Measurements from ENCODE around the gene SFTPA2.
"Not testable (repeated sequence)": the region's sequence is repeated elsewhere in the genome, so short reads cannot be mapped to it uniquely, and the experiment has no call there.

The SFTPA2 gene

GRCh38 chr10:79560160-79560709 is at the start of gene SFTPA2:
SFTPA2 (minus strand) TSS chr10:79560407; CDS start chr10:79559483, 924 bp downstream.
- Histone ChIP-seq H3K36me3 (no peaks in the 10 kb centered on the region), H3K27me3 (no peaks in the 10 kb centered on the region), H3K4me2 (no peak within 1 kb of the TSS), H4K20me1 (no peaks in the 10 kb centered on the region), H3K4me3 (no peak within 1 kb of the TSS), H3K4me1 (peaks cover 9% of the 10 kb centered on the region; the same call in 1 of the 2 replicates), H3K9me3 (no peaks in the 10 kb centered on the region), H3K27ac (no peak within 1 kb of the TSS), H3K9ac (no peak within 1 kb of the TSS)
- no peak for TF ChIP-seq Cebpa-rat (IDR thresholded peaks at IDR 0.05)

- Histone ChIP-seq H3K27ac (no peak overlapping the region), H3K9ac (no peak overlapping the region), H3K4me1 (peaks cover 10% of the 10 kb centered on the region), H3K4me2 (no peak overlapping the region), H3K27me3 (no peaks in the 10 kb centered on the region), H3K9me3 (no peaks in the 10 kb centered on the region), H4K20me1 (no peaks in the 10 kb centered on the region), H3K36me3 (no peaks in the 10 kb centered on the region), H3K4me3 (no peak overlapping the region)
- TF ChIP-seq Cebpa-rat (IDR thresholded peaks at IDR 0.05): no peak
Observed at GRCh38 chr10:79608505-79609375, 48.5 kb upstream of the SFTPA2 start.

- Histone ChIP-seq H3K27me3 (no peaks in the 10 kb centered on the region), H4K20me1 (no peaks in the 10 kb centered on the region), H3K9me3 (no peaks in the 10 kb centered on the region), H3K4me2 (no peak overlapping the region), H3K36me3 (no peaks in the 10 kb centered on the region), H3K4me1 (peaks cover 9% of the 10 kb centered on the region; the same call in 1 of the 2 replicates), H3K9ac (no peak overlapping the region), H3K4me3 (no peak overlapping the region), H3K27ac (no peak overlapping the region)
- TF ChIP-seq Cebpa-rat (IDR thresholded peaks at IDR 0.05): no peak
Observed at GRCh38 chr10:79605308-79605707, 45.1 kb upstream of the SFTPA2 start.

GRCh38 chr10:79604294-79604693 is 44.1 kb upstream of the SFTPA2 start:
- H4K20me1 ChIP-seq: no peaks in the 10 kb centered on the region
- TF ChIP-seq Cebpa-rat (IDR thresholded peaks at IDR 0.05): no peak
- peaks cover 4% of the 10 kb centered on the region for H3K9me3 ChIP-seq
- H3K27ac ChIP-seq: no peak overlapping the region
- no peak overlapping the region for H3K9ac ChIP-seq
- H3K4me3 ChIP-seq: no peak overlapping the region
- H3K4me2 ChIP-seq: no peak overlapping the region
- peaks cover 7% of the 10 kb centered on the region; the same call in 1 of the 2 replicates for H3K4me1 ChIP-seq
- H3K27me3 ChIP-seq: no peaks in the 10 kb centered on the region
- no peaks in the 10 kb centered on the region for H3K36me3 ChIP-seq

- Histone ChIP-seq H3K4me3 (no peak overlapping the region), H3K9ac (no peak overlapping the region), H3K4me1 (peaks cover 7% of the 10 kb centered on the region; the same call in 1 of the 2 replicates), H3K9me3 (peaks cover 17% of the 10 kb centered on the region), H3K36me3 (no peaks in the 10 kb centered on the region), H4K20me1 (no peaks in the 10 kb centered on the region), H3K27ac (no peak overlapping the region), H3K4me2 (no peak overlapping the region), H3K27me3 (no peaks in the 10 kb centered on the region)
- no peak for TF ChIP-seq Cebpa-rat (IDR thresholded peaks at IDR 0.05)
Observed at GRCh38 chr10:79602953-79603352, 42.7 kb upstream of the SFTPA2 start.

- no peak overlapping the region for H3K9ac ChIP-seq
- H3K4me3 ChIP-seq: no peak overlapping the region
- no peaks in the 10 kb centered on the region for H3K27me3 ChIP-seq
- H3K9me3 ChIP-seq: peaks cover 28% of the 10 kb centered on the region
- no peaks in the 10 kb centered on the region for H3K36me3 ChIP-seq
- H3K4me2 ChIP-seq: no peak overlapping the region; the same call in 1 of the 2 replicates
- H4K20me1 ChIP-seq: no peaks in the 10 kb centered on the region
- TF ChIP-seq Cebpa-rat (IDR thresholded peaks at IDR 0.05): no peak
- no peak overlapping the region for H3K27ac ChIP-seq
- peaks cover 7% of the 10 kb centered on the region; the same call in 1 of the 2 replicates for H3K4me1 ChIP-seq
Observed at GRCh38 chr10:79601939-79602338, 41.7 kb upstream of the SFTPA2 start.

- H3K4me2 ChIP-seq, H4K20me1 ChIP-seq, H3K4me3 ChIP-seq, H3K9ac ChIP-seq, H3K36me3 ChIP-seq, H3K27ac ChIP-seq, H3K27me3 ChIP-seq, H3K4me1 ChIP-seq: not testable (repeated sequence)
- peaks cover 34% of the 10 kb centered on the region for H3K9me3 ChIP-seq
Observed at GRCh38 chr10:79599644-79600043, 39.4 kb upstream of the SFTPA2 start.

- no peak for TF ChIP-seq Cebpa-rat (IDR thresholded peaks at IDR 0.05)
- H3K4me2 ChIP-seq: no peak overlapping the region
- no peak overlapping the region for H3K27ac ChIP-seq
- no peak overlapping the region for H3K4me3 ChIP-seq
- H3K4me1 ChIP-seq: no peaks in the 10 kb centered on the region
- H3K9ac ChIP-seq: no peak overlapping the region
- H3K36me3 ChIP-seq: no peaks in the 10 kb centered on the region
- H3K27me3 ChIP-seq: no peaks in the 10 kb centered on the region
- H3K9me3 ChIP-seq: peaks cover 34% of the 10 kb centered on the region
- H4K20me1 ChIP-seq: no peaks in the 10 kb centered on the region
Observed at GRCh38 chr10:79595510-79595909, 35.3 kb upstream of the SFTPA2 start.

- H3K9ac ChIP-seq, H3K27ac ChIP-seq, H3K36me3 ChIP-seq, H4K20me1 ChIP-seq, H3K4me2 ChIP-seq, H3K4me1 ChIP-seq, H3K4me3 ChIP-seq, H3K27me3 ChIP-seq: not testable (repeated sequence)
- H3K9me3 ChIP-seq: peaks cover 32% of the 10 kb centered on the region
Observed at GRCh38 chr10:79594565-79594964, 34.4 kb upstream of the SFTPA2 start.

- H3K36me3 ChIP-seq: no peaks in the 10 kb centered on the region
- no peak overlapping the region for H3K9ac ChIP-seq
- H3K9me3 ChIP-seq: peaks cover 21% of the 10 kb centered on the region
- no peak for TF ChIP-seq Cebpa-rat (IDR thresholded peaks at IDR 0.05)
- H3K4me2 ChIP-seq: no peak overlapping the region
- H3K4me3 ChIP-seq: no peak overlapping the region
- no peak overlapping the region for H3K27ac ChIP-seq
- H3K4me1 ChIP-seq: no peaks in the 10 kb centered on the region
- H4K20me1 ChIP-seq: no peaks in the 10 kb centered on the region
- H3K27me3 ChIP-seq: no peaks in the 10 kb centered on the region
Observed at GRCh38 chr10:79593377-79593776, 33.2 kb upstream of the SFTPA2 start.
